ENCODE results near the gene SLC29A3. TPM values are rescaled to one million over a fixed set of nuclear protein-coding genes. Genes with fewer than 3 reads are reported as not detected.

The SLC29A3 gene
- total RNA-seq, 1 experiment from 2014 or later = 3.4 TPM

GRCh38 chr10:71380841-71381240 is 61.8 kb downstream of the SLC29A3 start:
- Histone ChIP-seq H3K79me2 (ENCODE audit: low read length) (no peaks in the 10 kb centered on the region), H3K4me3 (ENCODE audit: low read length) (no peak overlapping the region), H3K4me2 (ENCODE audit: low read depth, low read length, poor library complexity, severe bottlenecking) (no peak overlapping the region), H3K9me2 (replicated peaks; ENCODE audit: insufficient read depth, low read length) (no peaks in the 10 kb centered on the region), H3K36me3 (ENCODE audit: insufficient read depth, low read length) (no peaks in the 10 kb centered on the region), H3K9ac (ENCODE audit: low read length) (no peak overlapping the region), H3K4me1 (ENCODE audit: low read length) (peaks cover 27% of the 10 kb centered on the region), H2AFZ (ENCODE audit: low read length) (no peak overlapping the region), H4K20me1 (ENCODE audit: insufficient read depth, low read depth, low read length) (no peaks in the 10 kb centered on the region), H3K9me3 (ENCODE audit: low read length) (no peaks in the 10 kb centered on the region), H3K27me3 (ENCODE audit: low read length) (no peaks in the 10 kb centered on the region), H3K27ac (ENCODE audit: low read length) (no peak overlapping the region)
- DNase-seq = no peak

GRCh38 chr10:71381611-71382010 is 62.6 kb downstream of the SLC29A3 start:
- DNase-seq = no peak
- peaks cover 21% of the 10 kb centered on the region for H3K4me1 ChIP-seq (ENCODE audit: low read length)

GRCh38 chr10:71382028-71382427 is 63.0 kb downstream of the SLC29A3 start:
- H3K79me2 ChIP-seq (ENCODE audit: low read length) = no peaks in the 10 kb centered on the region
- H3K4me3 ChIP-seq (ENCODE audit: low read length) = no peak overlapping the region
- no peak overlapping the region for H3K9ac ChIP-seq (ENCODE audit: low read length)
- H3K4me2 ChIP-seq (ENCODE audit: low read depth, low read length, poor library complexity, severe bottlenecking) = no peak overlapping the region
- no peaks in the 10 kb centered on the region for H3K36me3 ChIP-seq (ENCODE audit: insufficient read depth, low read length)
- no peaks in the 10 kb centered on the region for H3K9me3 ChIP-seq (ENCODE audit: low read length)
- no peak overlapping the region for H3K27ac ChIP-seq (ENCODE audit: low read length)
- H2AFZ ChIP-seq (ENCODE audit: low read length) = no peak overlapping the region
- H3K4me1 ChIP-seq (ENCODE audit: low read length) = peaks cover 19% of the 10 kb centered on the region
- no peaks in the 10 kb centered on the region for H3K9me2 ChIP-seq (replicated peaks; ENCODE audit: insufficient read depth, low read length)
- H3K27me3 ChIP-seq (ENCODE audit: low read length) = no peaks in the 10 kb centered on the region
- H4K20me1 ChIP-seq (ENCODE audit: insufficient read depth, low read depth, low read length) = no peaks in the 10 kb centered on the region
- DNase-seq = no peak

More at GRCh38 chr10:71381611-71382010, 62.6 kb downstream of the SLC29A3 start:
- Histone ChIP-seq H3K36me3 (ENCODE audit: insufficient read depth, low read length) (no peaks in the 10 kb centered on the region), H3K27ac (ENCODE audit: low read length) (no peak overlapping the region), H3K9ac (ENCODE audit: low read length) (no peak overlapping the region), H4K20me1 (ENCODE audit: insufficient read depth, low read depth, low read length) (no peaks in the 10 kb centered on the region), H3K27me3 (ENCODE audit: low read length) (no peaks in the 10 kb centered on the region), H3K9me2 (replicated peaks; ENCODE audit: insufficient read depth, low read length) (no peaks in the 10 kb centered on the region), H2AFZ (ENCODE audit: low read length) (no peak overlapping the region), H3K4me2 (ENCODE audit: low read depth, low read length, poor library complexity, severe bottlenecking) (no peak overlapping the region), H3K9me3 (ENCODE audit: low read length) (no peaks in the 10 kb centered on the region), H3K79me2 (ENCODE audit: low read length) (no peaks in the 10 kb centered on the region), H3K4me3 (ENCODE audit: low read length) (no peak overlapping the region)

- Histone ChIP-seq H3K79me2 (ENCODE audit: low read length) (no peaks in the 10 kb centered on the region), H3K4me1 (ENCODE audit: low read length) (peaks cover 15% of the 10 kb centered on the region), H4K20me1 (ENCODE audit: insufficient read depth, low read depth, low read length) (no peaks in the 10 kb centered on the region), H3K9ac (ENCODE audit: low read length) (no peak overlapping the region), H3K36me3 (ENCODE audit: insufficient read depth, low read length) (no peaks in the 10 kb centered on the region), H3K4me3 (ENCODE audit: low read length) (no peak overlapping the region), H3K27me3 (ENCODE audit: low read length) (no peaks in the 10 kb centered on the region), H3K9me3 (ENCODE audit: low read length) (no peaks in the 10 kb centered on the region), H3K4me2 (ENCODE audit: low read depth, low read length, poor library complexity, severe bottlenecking) (no peak overlapping the region), H3K9me2 (replicated peaks; ENCODE audit: insufficient read depth, low read length) (no peaks in the 10 kb centered on the region), H2AFZ (ENCODE audit: low read length) (no peak overlapping the region), H3K27ac (ENCODE audit: low read length) (no peak overlapping the region)
- no peak for DNase-seq
Observed at GRCh38 chr10:71382757-71383156, 63.7 kb downstream of the SLC29A3 start.

GRCh38 chr10:71383972-71384687 is 65.1 kb downstream of the SLC29A3 start:
- no peak overlapping the region for H3K27ac ChIP-seq (ENCODE audit: low read length)
- no peak overlapping the region for H2AFZ ChIP-seq (ENCODE audit: low read length)
- DNase-seq = peak; percentile 82
- peaks cover 2% of the 10 kb centered on the region for H3K4me1 ChIP-seq (ENCODE audit: low read length)
- no peaks in the 10 kb centered on the region for H3K9me3 ChIP-seq (ENCODE audit: low read length)
- no peaks in the 10 kb centered on the region for H4K20me1 ChIP-seq (ENCODE audit: insufficient read depth, low read depth, low read length)
- H3K36me3 ChIP-seq (ENCODE audit: insufficient read depth, low read length) = no peaks in the 10 kb centered on the region
- no peak overlapping the region for H3K4me3 ChIP-seq (ENCODE audit: low read length)
- H3K4me2 ChIP-seq (ENCODE audit: low read depth, low read length, poor library complexity, severe bottlenecking) = no peak overlapping the region
- H3K9me2 ChIP-seq (replicated peaks; ENCODE audit: insufficient read depth, low read length) = no peaks in the 10 kb centered on the region
- no peaks in the 10 kb centered on the region for H3K27me3 ChIP-seq (ENCODE audit: low read length)
- no peak overlapping the region for H3K9ac ChIP-seq (ENCODE audit: low read length)
- H3K79me2 ChIP-seq (ENCODE audit: low read length) = no peaks in the 10 kb centered on the region

GRCh38 chr10:71388171-71388570 is 69.1 kb downstream of the SLC29A3 start:
- H3K9me2 ChIP-seq (replicated peaks; ENCODE audit: insufficient read depth, low read length) = no peaks in the 10 kb centered on the region
- no peak overlapping the region for H3K4me2 ChIP-seq (ENCODE audit: low read depth, low read length, poor library complexity, severe bottlenecking)
- H2AFZ ChIP-seq (ENCODE audit: low read length) = no peak overlapping the region
- no peak overlapping the region for H3K27ac ChIP-seq (ENCODE audit: low read length)
- DNase-seq = no peak
- H3K4me3 ChIP-seq (ENCODE audit: low read length) = no peak overlapping the region
- no peaks in the 10 kb centered on the region for H4K20me1 ChIP-seq (ENCODE audit: insufficient read depth, low read depth, low read length)
- no peaks in the 10 kb centered on the region for H3K36me3 ChIP-seq (ENCODE audit: insufficient read depth, low read length)
- H3K27me3 ChIP-seq (ENCODE audit: low read length) = no peaks in the 10 kb centered on the region
- no peaks in the 10 kb centered on the region for H3K9me3 ChIP-seq (ENCODE audit: low read length)
- no peaks in the 10 kb centered on the region for H3K4me1 ChIP-seq (ENCODE audit: low read length)
- no peak overlapping the region for H3K9ac ChIP-seq (ENCODE audit: low read length)
- H3K79me2 ChIP-seq (ENCODE audit: low read length) = no peaks in the 10 kb centered on the region

GRCh38 chr10:71388583-71389310 is 69.7 kb downstream of the SLC29A3 start:
- Histone ChIP-seq H3K4me3 (ENCODE audit: low read length) (no peak overlapping the region), H3K27me3 (ENCODE audit: low read length) (no peaks in the 10 kb centered on the region), H3K9me2 (replicated peaks; ENCODE audit: insufficient read depth, low read length) (no peaks in the 10 kb centered on the region), H2AFZ (ENCODE audit: low read length) (no peak overlapping the region), H3K79me2 (ENCODE audit: low read length) (no peaks in the 10 kb centered on the region), H3K9me3 (ENCODE audit: low read length) (no peaks in the 10 kb centered on the region), H4K20me1 (ENCODE audit: insufficient read depth, low read depth, low read length) (no peaks in the 10 kb centered on the region), H3K27ac (ENCODE audit: low read length) (no peak overlapping the region), H3K9ac (ENCODE audit: low read length) (no peak overlapping the region), H3K4me1 (ENCODE audit: low read length) (no peaks in the 10 kb centered on the region), H3K4me2 (ENCODE audit: low read depth, low read length, poor library complexity, severe bottlenecking) (no peak overlapping the region), H3K36me3 (ENCODE audit: insufficient read depth, low read length) (no peaks in the 10 kb centered on the region)
- DNase-seq = no peak

GRCh38 chr10:71389768-71390460 is 70.9 kb downstream of the SLC29A3 start:
- H3K4me2 ChIP-seq (ENCODE audit: low read depth, low read length, poor library complexity, severe bottlenecking) = no peak overlapping the region
- H3K9me2 ChIP-seq (replicated peaks; ENCODE audit: insufficient read depth, low read length) = no peaks in the 10 kb centered on the region
- no peak overlapping the region for H3K27ac ChIP-seq (ENCODE audit: low read length)
- H3K9me3 ChIP-seq (ENCODE audit: low read length) = no peaks in the 10 kb centered on the region
- DNase-seq = no peak
- H3K27me3 ChIP-seq (ENCODE audit: low read length) = no peaks in the 10 kb centered on the region
- no peaks in the 10 kb centered on the region for H3K4me1 ChIP-seq (ENCODE audit: low read length)
- H3K4me3 ChIP-seq (ENCODE audit: low read length) = no peak overlapping the region
- H2AFZ ChIP-seq (ENCODE audit: low read length) = no peak overlapping the region
- no peaks in the 10 kb centered on the region for H4K20me1 ChIP-seq (ENCODE audit: insufficient read depth, low read depth, low read length)
- no peaks in the 10 kb centered on the region for H3K36me3 ChIP-seq (ENCODE audit: insufficient read depth, low read length)
- no peak overlapping the region for H3K9ac ChIP-seq (ENCODE audit: low read length)
- H3K79me2 ChIP-seq (ENCODE audit: low read length) = no peaks in the 10 kb centered on the region
